ENCODE data around the gene NMRK1.

The NMRK1 gene

DNA sequence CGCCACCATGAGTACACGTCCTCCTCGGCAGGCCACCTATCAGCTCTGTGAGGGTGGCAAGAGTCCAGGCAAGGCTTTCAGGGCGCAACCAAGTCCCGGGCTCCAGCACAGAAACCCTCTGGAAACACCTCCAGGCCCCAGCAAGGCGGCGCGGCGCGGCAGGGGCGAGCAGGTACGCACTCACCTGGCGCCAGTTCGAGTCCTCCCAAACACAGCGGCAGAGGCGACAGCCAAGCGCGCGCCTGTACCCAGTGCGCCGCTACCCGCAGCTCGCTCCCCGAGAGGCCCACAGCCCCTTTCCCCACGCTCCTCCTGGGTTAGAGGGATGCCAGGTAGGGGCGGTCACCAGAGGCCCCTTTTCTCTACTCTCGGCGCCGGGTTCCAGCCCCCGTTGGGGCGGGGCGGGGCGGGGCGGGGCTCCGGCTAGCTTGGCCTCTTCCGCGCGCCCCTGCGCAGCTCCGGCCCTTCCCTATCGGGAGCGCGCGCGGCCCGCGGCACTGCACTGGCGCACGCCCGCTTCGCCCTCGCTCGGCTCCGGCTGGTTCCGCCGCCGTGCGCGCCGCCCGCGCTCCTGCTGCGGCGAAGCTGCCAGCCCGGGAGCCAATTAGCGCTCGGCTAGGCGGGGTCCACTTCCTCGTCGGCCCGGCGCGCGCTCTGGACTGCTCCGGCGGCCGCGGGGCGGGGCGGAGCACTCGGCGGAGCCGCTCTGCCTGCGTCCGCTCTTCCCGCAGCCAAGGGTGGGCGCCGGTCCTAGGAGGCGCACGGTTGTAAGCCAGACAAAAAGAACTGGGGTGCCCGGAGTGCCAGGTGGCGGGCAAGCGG lies at the start of gene NMRK1, which contains the start of gene OSTF1:
Gene NMRK1 (minus strand): TSS at position 332 of the 822 bp plus-strand sequence. CDS start 5,040 bp downstream, outside the sequence.
Gene OSTF1 (plus strand): TSS at position 691 of the 822 bp plus-strand sequence. CDS start 179 bp downstream, outside the sequence.
- TF ChIP-seq, protein P1, sequence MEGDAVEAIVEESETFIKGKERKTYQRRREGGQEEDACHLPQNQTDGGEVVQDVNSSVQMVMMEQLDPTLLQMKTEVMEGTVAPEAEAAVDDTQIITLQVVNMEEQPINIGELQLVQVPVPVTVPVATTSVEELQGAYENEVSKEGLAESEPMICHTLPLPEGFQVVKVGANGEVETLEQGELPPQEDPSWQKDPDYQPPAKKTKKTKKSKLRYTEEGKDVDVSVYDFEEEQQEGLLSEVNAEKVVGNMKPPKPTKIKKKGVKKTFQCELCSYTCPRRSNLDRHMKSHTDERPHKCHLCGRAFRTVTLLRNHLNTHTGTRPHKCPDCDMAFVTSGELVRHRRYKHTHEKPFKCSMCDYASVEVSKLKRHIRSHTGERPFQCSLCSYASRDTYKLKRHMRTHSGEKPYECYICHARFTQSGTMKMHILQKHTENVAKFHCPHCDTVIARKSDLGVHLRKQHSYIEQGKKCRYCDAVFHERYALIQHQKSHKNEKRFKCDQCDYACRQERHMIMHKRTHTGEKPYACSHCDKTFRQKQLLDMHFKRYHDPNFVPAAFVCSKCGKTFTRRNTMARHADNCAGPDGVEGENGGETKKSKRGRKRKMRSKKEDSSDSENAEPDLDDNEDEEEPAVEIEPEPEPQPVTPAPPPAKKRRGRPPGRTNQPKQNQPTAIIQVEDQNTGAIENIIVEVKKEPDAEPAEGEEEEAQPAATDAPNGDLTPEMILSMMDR (IDR thresholded peaks at IDR 0.05; ENCODE audit: low read depth, low read length) = no peak; the same call in 1 of the 2 replicates
- peak; percentile 92 for DNase-seq (ENCODE audit: extremely low read depth, low read depth)

DNA sequence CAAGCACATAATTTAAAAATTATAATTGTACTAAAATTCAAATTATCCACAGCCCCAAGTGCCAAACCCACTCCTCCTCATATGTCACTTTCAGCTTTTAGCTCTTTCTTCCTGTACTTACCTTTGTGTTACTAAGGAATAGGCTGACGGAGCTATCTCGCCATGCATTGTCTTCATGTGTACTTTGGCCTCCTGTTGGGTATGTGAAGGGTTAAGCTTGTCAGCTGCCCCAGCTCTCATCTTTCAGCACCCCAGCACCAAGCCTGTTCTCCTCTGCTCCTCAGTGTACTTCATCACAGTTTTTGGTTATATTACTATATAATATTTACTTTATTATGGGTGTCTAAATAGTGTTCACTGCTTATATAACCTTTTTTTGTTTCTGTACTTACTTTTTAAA lies 46.5 kb upstream of the NMRK1 start:
- no peak for DNase-seq (ENCODE audit: extremely low read depth, low read depth)
- TF ChIP-seq, protein P1 (IDR thresholded peaks at IDR 0.05; ENCODE audit: low read depth, low read length) = no peak

DNA sequence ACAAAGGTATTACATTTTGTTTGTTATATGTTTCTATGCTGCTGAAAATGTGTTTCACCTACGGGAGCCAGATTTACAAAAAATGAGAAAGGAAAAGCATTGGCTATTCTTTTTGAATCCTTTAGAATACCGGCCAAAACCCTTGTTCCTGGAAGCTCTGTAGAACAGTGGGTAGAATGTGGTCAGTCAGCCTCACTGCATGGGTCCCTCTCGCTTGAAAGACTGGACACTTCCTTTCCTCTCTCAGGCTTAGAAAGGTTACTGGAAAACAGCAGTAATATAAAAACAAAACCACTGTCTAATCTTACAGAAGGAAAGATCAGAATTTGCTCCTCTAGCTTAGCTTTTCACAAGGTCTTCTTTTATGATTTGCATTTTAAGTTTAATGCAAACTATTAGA lies 45.4 kb upstream of the NMRK1 start:
- no peak for DNase-seq (ENCODE audit: extremely low read depth, low read depth)
- TF ChIP-seq, protein P1 (IDR thresholded peaks at IDR 0.05; ENCODE audit: low read depth, low read length) = no peak

DNA sequence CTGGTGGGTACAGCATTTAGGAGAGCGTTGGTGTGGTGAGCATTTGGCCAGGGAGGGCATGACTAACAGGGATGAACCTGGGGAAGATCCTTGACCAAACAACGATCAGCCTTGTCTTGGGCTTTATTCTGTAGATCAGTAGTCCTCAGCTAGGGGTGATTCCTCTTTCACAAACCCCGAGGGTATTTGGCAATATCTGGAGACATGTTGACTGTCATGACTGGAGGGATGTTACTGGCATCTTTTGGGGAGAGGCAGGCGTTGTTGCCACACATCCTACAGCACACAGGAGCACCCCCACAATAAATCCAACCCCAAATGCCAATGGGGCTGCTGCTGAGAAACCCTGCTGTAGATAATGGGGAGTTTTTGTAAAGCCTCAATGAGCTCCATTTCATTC lies 44.3 kb upstream of the NMRK1 start:
- TF ChIP-seq, protein P1 (IDR thresholded peaks at IDR 0.05; ENCODE audit: low read depth, low read length) = no peak
- DNase-seq (ENCODE audit: extremely low read depth, low read depth) = no peak

DNA sequence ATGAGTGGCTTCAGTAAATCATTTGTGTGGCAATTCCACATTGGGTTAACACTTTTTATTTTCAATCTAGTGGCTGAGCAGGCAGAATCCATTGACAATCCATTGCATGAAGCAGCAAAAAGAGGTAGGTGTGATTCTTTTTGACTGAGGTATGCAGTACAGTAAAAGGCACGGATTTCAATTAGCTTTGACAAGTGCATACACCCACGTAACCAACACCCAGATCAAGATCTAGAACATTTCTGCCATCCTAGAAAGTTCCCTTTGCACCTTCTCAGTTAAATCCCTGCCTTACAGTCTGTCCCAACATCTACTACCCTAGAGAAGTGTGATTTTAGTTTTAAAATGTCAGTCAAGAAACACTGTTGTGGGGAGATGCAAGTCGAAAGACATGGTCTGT lies 43.7 kb upstream of the NMRK1 start:
- TF ChIP-seq, protein P1 (IDR thresholded peaks at IDR 0.05; ENCODE audit: low read depth, low read length) = no peak

DNA sequence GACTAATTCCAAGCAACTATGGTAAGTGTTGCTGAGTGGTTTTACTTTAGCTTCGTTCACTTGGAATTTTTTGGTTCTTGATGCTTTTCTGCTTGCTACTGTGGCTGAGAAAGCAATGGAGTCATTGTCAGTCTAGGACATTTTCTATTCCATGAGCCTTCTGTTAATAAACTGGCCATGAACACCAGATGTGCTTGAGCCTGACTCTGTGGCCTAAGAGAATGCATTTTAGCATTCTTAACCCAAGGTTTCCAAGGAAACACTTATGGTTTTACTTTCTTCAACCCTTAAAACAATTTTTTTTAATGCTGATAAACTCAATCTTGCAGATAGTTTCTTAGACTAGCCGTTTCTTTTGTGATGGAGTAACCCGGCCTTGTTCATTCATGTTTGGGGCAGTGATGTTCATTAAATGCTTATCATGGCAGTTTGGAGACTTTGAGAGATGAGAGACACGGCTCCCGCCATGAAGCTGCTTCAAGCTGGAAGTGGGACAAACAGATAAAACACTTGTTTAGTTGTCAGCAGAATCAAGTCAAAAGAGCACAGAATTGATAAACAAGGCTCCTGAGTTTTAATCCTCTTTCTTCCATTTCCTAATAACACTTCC lies 42.8 kb upstream of the NMRK1 start:
- peak; percentile 48 for DNase-seq (ENCODE audit: extremely low read depth, low read depth)

More for the DNA sequence above, 43.7 kb upstream of the NMRK1 start:
- DNase-seq (ENCODE audit: extremely low read depth, low read depth) = no peak

More for the DNA sequence above, 42.8 kb upstream of the NMRK1 start:
- TF ChIP-seq, protein P1 (IDR thresholded peaks at IDR 0.05; ENCODE audit: low read depth, low read length) = no peak

All from AG09319 (cell line).